Stimulated activated memory B cell treated with anti-CD40 and anti-IgM and Interleukin-4, amounts not matched to agents 10 μg/mL and 1 μg/mL and 100 μg/mL, for 72 hours (primary cell): Measurements from ENCODE around the gene FIP1L1.
A peak's percentile ranks its signal among the peaks of the same experiment; 100 is the strongest.
"Not testable (repeated sequence)": the region's sequence is repeated elsewhere in the genome, so short reads cannot be mapped to it uniquely, and the experiment has no call there.

Experiments used
- ATAC-seq: fragments of 150-1000 bp; cut with Tn5 transposase; 2 replicates; pipeline ENCODE4 v1.10.0; 2021
- H3K27ac Mint-ChIP-seq: one replicate; pipeline ENCODE4 v1.8.0; 2022; ENCODE audit warnings: mild to moderate bottlenecking, mixed read lengths
- H3K27me3 Mint-ChIP-seq: one replicate; pipeline ENCODE4 v1.8.0; 2022; ENCODE audit warnings: mixed read lengths
- H3K36me3 Mint-ChIP-seq: one replicate; pipeline ENCODE4 v1.8.0; 2022; ENCODE audit warnings: mixed read lengths
- H3K4me1 Mint-ChIP-seq: one replicate; pipeline ENCODE4 v1.8.0; 2022; ENCODE audit warnings: mixed read lengths
- H3K4me3 Mint-ChIP-seq: one replicate; pipeline ENCODE4 v1.8.0; 2022; ENCODE audit warnings: mild to moderate bottlenecking, moderate library complexity, mixed read lengths
- H3K9me3 Mint-ChIP-seq: one replicate; pipeline ENCODE4 v1.8.0; 2022; ENCODE audit warnings: mixed read lengths

Gene FIP1L1

DNA sequence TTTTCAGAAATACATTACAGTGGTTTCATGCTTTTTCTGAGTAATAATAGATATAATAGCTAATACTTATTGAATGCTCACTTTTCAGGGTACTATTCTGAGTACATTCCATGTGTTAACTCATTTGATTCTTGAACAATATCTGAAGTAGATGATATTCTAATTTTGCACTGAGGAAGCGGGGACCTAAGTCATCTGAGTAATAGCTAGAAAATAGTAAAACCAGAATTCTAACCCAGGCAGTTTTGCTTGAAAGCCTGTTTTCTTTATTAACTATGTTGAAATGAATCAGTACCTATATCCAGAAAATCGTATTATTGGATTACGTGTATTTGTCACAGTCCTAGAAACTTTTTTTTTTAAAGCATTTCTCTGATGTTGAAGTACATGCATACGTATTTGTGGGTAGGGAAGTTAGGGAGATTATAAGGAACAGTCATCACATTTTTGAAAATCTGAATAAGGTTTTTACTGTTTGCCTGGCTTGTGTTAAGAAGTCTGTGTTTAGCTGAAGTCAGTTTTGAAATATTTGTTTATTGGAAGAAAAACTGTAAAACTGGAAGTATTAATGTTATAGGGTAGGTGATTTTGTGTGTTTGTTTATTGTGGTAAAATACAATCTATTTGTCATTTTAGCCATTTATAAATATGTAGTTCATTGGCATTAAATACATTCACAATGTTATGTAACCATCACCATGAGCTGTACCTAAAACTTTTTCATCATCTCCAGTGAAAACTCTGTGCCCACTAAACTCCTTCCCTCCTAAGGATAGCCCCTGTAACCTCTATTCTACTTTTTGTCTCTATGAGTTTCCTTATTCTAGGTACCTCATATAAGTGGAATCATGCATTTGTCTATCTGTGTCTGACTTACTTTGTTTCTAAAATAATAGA lies 55.3 kb downstream of the FIP1L1 start:
- Mint-ChIP-seq H3K36me3 (peaks cover 46% of the 10 kb centered on the region), H3K4me3 (no peak overlapping the region), H3K27me3 (no peaks in the 10 kb centered on the region), H3K9me3 (no peaks in the 10 kb centered on the region), H3K4me1 (peaks cover 11% of the 10 kb centered on the region), H3K27ac (no peak overlapping the region)
- no peak for ATAC-seq

DNA sequence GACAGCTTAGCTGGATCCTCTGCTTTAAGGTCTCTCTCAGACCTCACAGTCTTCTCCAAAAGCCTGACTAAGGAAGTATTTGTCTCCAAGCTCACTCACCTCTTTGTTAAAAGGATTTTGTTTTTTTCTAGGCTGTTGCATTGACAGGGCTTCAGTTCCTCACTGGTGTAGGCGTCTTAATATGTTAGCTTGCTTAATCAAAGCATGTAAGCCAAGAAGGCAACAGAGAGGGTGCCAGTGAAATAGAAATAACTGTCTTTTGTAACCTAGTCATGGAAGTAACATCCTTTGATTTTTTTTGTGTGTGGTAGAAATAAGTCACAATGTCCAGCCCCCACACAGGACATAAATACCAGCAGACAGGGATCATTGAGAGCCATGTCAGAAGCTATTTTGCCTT lies 58.8 kb downstream of the FIP1L1 start:
- Mint-ChIP-seq H3K36me3 (peaks cover 34% of the 10 kb centered on the region), H3K4me1 (peaks cover 6% of the 10 kb centered on the region), H3K9me3 (no peaks in the 10 kb centered on the region), H3K27me3 (no peaks in the 10 kb centered on the region), H3K4me3 (no peak overlapping the region), H3K27ac (no peak overlapping the region)
- ATAC-seq: no peak

DNA sequence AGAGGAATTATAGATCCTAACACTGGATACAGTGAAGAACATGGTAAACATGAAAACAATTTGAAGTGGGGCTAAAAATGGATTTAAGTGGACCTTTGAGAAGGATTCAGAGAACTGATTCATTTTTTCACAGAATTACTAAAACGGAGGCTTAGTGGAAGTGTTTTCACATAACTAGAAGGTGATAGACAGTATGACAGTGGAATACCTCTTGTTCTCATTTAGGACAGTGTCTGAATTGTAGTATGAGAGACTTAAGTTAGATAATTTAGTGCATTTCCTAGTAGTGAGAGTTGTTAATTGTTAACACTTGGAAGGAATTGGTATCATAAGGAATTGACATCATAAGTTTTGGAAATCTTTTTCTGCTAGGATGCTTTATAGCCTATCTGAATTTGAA lies 64.1 kb downstream of the FIP1L1 start:
- Mint-ChIP-seq H3K4me1 (no peaks in the 10 kb centered on the region), H3K36me3 (peaks cover 50% of the 10 kb centered on the region), H3K27me3 (no peaks in the 10 kb centered on the region), H3K9me3 (no peaks in the 10 kb centered on the region), H3K4me3 (no peak overlapping the region), H3K27ac (no peak overlapping the region)
- ATAC-seq: no peak

DNA sequence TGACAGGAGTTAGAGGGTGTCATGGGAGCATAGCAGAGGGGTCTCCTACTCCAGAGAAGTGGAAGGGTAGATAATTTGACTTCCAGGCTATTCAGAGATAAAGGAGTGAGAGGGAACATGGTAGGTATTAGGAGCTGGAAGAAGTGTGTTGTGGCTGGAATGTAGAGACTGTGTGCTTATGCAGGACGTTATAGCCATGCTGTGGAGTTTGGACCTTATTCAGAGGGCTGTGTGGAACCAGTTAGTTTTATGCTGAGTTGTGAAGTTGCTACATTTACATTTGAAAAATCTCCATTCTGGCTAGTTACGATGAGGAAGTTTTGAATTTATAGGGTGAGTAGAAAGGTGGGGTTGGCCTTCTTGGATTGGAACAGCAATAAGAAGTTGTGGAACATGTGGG lies 67.5 kb downstream of the FIP1L1 start:
- no peak overlapping the region for H3K27ac Mint-ChIP-seq

DNA sequence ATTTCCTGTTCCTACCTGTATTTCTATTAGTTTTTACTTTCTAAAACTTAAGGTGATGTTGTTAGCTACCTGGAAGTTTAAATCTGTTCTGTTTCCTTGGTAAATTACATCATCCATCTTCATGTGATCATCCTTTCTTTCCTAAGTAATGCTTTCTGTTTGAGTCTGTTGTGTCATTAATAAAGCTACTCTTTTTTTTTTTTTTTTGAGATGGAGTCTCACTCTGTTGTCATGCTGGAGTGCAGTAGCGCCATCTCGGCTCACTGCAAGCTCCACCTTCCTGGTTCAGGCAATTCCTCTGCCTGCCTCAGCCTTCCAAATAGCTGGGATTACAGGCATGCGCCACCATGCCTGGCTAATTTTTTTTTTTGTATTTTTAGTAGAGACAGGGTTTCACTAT lies 73.3 kb downstream of the FIP1L1 start:
- no peaks in the 10 kb centered on the region for H3K9me3 Mint-ChIP-seq
- no peak for ATAC-seq
- H3K4me3 Mint-ChIP-seq: no peak overlapping the region
- peak overlapping the region; percentile 44 for H3K27ac Mint-ChIP-seq
- H3K27me3 Mint-ChIP-seq: no peaks in the 10 kb centered on the region
- no peaks in the 10 kb centered on the region for H3K4me1 Mint-ChIP-seq
- H3K36me3 Mint-ChIP-seq: peaks cover 74% of the 10 kb centered on the region

More for the DNA sequence above, 67.5 kb downstream of the FIP1L1 start:
- no peak for ATAC-seq
- Mint-ChIP-seq H3K27me3 (no peaks in the 10 kb centered on the region), H3K4me1 (no peaks in the 10 kb centered on the region), H3K9me3 (no peaks in the 10 kb centered on the region), H3K4me3 (no peak overlapping the region), H3K36me3 (peaks cover 52% of the 10 kb centered on the region)

DNA sequence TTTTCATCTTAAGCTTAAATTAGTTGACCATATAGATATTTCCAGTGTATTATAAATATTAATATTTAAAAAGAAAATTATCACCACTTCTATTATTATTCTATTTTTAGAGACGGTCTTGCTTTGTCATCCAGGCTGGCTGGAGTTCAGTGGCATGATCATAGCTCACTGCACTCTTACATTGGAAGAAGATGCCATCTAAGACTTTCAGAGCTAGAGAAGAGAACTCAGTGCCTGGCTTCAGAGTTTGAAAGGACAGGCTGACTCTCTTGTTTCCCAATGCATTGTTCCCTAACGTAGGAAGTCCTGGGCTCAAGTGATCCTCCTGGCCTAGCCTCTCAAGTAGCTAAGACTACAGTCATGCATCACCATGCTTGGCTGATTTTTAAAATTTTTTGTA lies 75.9 kb downstream of the FIP1L1 start:
- Mint-ChIP-seq H3K4me3 (no peak overlapping the region), H3K27ac (no peak overlapping the region), H3K36me3 (peaks cover 67% of the 10 kb centered on the region)

DNA sequence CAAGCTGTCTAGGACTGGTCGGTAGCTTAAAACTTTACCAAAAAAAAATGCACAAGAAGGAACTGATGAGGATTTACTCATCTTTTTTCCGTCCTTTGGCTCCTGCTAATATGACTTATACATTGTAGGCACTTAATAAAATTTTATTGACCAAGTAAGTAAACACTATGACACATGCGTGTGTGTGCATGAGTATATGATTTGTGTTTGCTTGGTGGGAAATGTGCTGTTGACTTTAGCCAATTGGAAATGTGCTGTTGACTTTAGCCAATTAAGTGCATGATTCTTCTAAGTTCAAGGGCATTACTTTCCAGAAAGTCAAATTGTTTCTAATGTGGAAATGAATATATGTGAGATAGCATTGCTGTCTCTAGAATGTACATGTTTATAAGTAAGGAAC lies 78.3 kb downstream of the FIP1L1 start:
- peaks cover 69% of the 10 kb centered on the region for H3K36me3 Mint-ChIP-seq
- no peaks in the 10 kb centered on the region for H3K4me1 Mint-ChIP-seq
- H3K9me3 Mint-ChIP-seq: no peaks in the 10 kb centered on the region
- H3K27me3 Mint-ChIP-seq: no peaks in the 10 kb centered on the region
- H3K27ac Mint-ChIP-seq: no peak overlapping the region
- H3K4me3 Mint-ChIP-seq: no peak overlapping the region
- no peak for ATAC-seq

More for the DNA sequence above, 75.9 kb downstream of the FIP1L1 start:
- H3K27me3 Mint-ChIP-seq: no peaks in the 10 kb centered on the region
- no peak for ATAC-seq
- no peaks in the 10 kb centered on the region for H3K9me3 Mint-ChIP-seq
- no peaks in the 10 kb centered on the region for H3K4me1 Mint-ChIP-seq

DNA sequence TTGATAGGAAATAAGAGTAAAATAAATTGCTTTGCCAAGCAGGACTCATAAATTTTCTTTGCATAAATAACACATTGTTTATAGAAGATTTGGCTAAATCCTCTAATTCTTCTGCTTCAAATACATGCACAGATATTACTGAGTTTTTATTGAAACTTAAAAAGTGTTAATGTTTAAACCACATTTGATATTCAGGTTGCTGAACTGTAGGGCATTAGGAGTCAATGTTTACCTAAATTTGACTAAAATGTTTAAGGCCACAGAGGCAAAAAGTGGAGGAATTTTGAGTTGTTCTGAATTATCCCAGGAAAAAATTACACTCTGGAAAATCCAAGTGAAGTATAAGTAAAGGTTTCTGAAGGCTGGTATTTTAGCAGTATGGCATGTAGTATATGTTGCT lies 78.7 kb downstream of the FIP1L1 start:
- ATAC-seq: no peak
- Mint-ChIP-seq H3K27ac (no peak overlapping the region), H3K36me3 (peaks cover 69% of the 10 kb centered on the region), H3K4me3 (no peak overlapping the region), H3K27me3 (no peaks in the 10 kb centered on the region), H3K4me1 (no peaks in the 10 kb centered on the region), H3K9me3 (no peaks in the 10 kb centered on the region)

DNA sequence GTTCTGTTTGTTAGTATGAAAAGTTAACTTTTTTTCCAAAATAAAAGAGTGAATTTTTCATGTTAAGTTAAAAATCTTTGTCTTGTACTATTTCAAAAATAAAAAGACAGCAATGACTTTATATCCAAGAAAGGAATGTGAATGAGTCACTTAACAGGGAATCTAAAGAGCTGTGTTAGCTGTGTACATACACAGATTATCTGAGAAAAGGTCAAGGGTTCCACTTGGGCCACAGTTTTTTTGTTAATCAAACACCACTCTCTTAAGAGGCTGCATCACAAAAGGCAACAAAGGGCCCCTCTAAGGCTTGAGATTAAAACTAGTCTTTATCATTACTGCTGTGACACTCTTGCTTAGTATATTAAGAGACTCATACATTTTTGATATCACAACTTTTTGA lies 82.1 kb downstream of the FIP1L1 start:
- Mint-ChIP-seq H3K27me3 (no peaks in the 10 kb centered on the region), H3K36me3 (peaks cover 53% of the 10 kb centered on the region), H3K27ac (no peak overlapping the region), H3K4me3 (no peak overlapping the region), H3K4me1 (no peaks in the 10 kb centered on the region), H3K9me3 (no peaks in the 10 kb centered on the region)
- no peak for ATAC-seq

DNA sequence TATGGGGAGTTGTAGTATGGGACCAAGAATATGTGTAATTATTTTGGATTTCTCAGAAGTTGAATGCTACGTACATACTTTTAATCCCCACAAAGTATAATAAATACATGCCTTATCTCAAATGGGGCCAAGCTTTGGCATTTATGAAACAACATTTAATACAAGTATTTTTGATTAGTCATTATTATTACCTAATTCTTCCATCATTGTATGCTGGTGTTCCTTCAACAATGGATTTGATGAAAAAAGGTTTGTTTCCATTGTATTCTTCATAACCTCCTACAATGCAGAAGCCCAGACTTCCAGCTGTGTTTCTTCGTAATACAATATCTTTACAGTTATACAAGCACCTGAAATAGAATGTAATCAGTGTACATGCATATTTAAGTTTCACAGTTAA lies 83.8 kb downstream of the FIP1L1 start:
- H3K9me3 Mint-ChIP-seq: peaks cover under 1% of the 10 kb centered on the region
- H3K4me1 Mint-ChIP-seq: no peaks in the 10 kb centered on the region
- peaks cover 38% of the 10 kb centered on the region for H3K36me3 Mint-ChIP-seq
- H3K27me3 Mint-ChIP-seq: no peaks in the 10 kb centered on the region
- no peak overlapping the region for H3K4me3 Mint-ChIP-seq
- ATAC-seq: no peak
- H3K27ac Mint-ChIP-seq: no peak overlapping the region

DNA sequence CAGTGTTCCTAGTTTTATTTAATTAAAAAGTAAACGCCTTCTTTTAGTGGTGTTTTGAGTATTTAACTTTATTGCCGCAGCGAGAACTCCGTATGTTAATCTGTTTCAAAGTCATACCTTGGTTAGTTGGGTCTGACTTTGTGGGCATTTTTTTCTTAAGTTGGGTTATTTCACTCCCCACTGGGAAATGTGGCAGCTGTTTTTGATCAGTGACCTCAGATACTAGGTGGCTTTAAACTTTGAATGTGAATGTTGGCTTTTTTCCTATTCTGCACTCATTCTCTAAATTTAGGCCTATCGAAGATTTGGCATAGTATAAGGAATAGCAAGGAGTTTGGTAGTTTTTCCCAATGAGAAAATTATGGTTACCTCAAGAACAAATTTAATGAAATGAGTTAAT lies 85.9 kb downstream of the FIP1L1 start:
- Mint-ChIP-seq H3K36me3 (peaks cover 38% of the 10 kb centered on the region), H3K27ac (no peak overlapping the region), H3K4me1 (no peaks in the 10 kb centered on the region), H3K9me3 (peaks cover 8% of the 10 kb centered on the region), H3K4me3 (no peak overlapping the region), H3K27me3 (no peaks in the 10 kb centered on the region)
- ATAC-seq: no peak

DNA sequence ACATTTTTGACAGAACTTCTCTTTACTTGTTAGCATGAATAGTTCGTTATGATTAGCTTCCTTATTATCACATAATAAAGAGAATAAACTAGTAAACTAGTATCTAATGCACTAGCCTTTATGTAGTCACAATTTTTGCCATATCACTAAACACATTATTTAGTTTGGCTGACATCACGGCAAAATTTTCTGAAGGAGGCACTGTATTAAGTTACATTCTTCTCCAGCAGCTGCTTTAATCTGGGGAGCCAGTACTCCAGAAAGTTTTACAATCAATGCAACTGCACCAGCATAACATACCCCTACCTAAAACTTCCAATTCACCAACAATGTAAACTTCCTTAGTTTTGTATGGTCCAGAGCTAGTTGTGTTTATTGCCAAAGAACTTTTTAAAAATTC lies 87.8 kb downstream of the FIP1L1 start:
- no peak overlapping the region for H3K27ac Mint-ChIP-seq
- no peak for ATAC-seq
- H3K4me1 Mint-ChIP-seq: no peaks in the 10 kb centered on the region
- no peaks in the 10 kb centered on the region for H3K27me3 Mint-ChIP-seq
- H3K36me3 Mint-ChIP-seq: peaks cover 26% of the 10 kb centered on the region
- peaks cover 14% of the 10 kb centered on the region for H3K9me3 Mint-ChIP-seq
- no peak overlapping the region for H3K4me3 Mint-ChIP-seq

DNA sequence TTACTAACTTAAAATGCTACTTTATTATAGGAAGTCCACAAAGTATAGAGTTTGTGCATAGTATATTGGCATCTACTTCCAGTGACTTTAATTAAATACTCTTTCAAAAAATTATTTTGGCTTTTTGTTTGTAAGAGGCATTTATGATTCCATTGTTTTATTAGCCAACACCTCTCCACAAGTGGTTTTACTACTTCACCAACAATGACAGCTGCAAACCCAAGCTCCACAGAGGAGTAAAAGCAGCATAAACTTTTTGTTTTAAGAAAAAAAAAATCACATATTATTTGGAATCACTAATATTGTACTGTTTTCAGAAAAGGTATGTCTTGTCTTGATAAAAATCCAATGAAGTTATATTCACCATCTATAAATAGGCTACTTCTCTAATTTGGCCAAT lies 88.5 kb downstream of the FIP1L1 start:
- Mint-ChIP-seq H3K27me3 (no peaks in the 10 kb centered on the region), H3K4me3 (no peak overlapping the region), H3K27ac (no peak overlapping the region), H3K9me3 (peaks cover 14% of the 10 kb centered on the region), H3K36me3 (peaks cover 22% of the 10 kb centered on the region), H3K4me1 (no peaks in the 10 kb centered on the region)
- no peak for ATAC-seq

DNA sequence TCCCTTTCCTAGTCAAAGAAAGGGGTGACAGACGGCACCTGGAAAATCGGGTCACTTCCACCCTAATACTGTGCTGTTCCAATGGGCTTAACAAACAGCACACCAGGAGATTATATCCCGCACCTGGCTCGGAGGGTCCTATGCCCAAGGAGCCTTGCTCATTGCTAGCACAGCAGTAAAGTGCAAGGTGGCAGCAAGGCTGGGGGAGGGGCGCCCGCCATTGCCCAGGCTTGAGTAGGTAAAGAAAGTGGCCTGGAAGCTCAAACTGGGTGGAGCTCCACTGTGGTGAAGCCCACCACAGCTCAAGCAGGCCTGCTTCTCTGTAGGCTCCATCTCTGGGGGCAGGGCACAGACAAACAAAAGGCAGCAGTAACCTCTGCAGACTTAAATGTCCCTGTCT lies 89.1 kb downstream of the FIP1L1 start:
- not testable (repeated sequence) for H3K27ac Mint-ChIP-seq, H3K4me1 Mint-ChIP-seq, H3K4me3 Mint-ChIP-seq, H3K27me3 Mint-ChIP-seq, ATAC-seq
- H3K9me3 Mint-ChIP-seq: peaks cover 14% of the 10 kb centered on the region
- peaks cover 16% of the 10 kb centered on the region for H3K36me3 Mint-ChIP-seq

DNA sequence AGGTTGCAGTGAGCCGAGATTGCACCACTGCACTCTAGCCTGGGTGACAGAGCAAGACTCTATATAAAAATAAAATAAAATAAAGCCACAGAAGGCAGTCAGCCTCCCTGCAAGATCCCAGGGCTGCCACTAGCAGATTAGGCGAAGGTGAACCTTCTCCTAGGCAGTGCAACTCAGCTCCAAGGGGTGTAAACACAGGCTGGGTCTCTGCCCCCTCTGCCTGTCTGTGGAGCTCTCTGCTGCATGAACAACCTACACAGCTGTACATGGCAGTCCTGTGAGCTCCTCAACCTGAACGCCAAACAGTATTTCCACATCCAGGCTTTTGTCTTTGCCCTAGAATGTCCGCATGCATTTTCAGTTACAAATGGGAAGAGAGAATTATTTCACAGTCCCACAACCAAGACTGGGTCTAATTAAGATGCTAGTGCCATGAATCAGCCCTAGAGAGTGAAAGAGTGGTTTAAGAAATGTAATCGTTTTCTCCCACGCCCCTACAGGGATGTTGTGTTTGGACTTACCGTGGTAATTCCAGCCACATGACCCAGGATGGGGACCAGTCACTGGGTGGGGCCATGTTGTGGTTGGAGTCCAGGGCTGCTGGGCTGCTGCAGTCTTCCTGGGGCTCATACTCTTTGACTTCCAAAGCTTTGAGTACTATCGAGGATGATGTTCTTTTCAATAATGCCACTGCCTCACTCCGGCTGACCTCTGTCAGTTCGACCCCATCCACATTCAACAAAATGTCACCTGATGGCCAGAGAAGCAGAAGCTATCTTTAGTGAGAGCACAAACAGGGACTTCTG lies 99.0 kb downstream of the FIP1L1 start:
- Mint-ChIP-seq H3K27ac (no peak overlapping the region), H3K4me3 (no peak overlapping the region), H3K4me1 (no peaks in the 10 kb centered on the region), H3K9me3 (peaks cover 12% of the 10 kb centered on the region), H3K36me3 (no peaks in the 10 kb centered on the region), H3K27me3 (no peaks in the 10 kb centered on the region)
- ATAC-seq: no peak
